Neural cell (in vitro differentiated cells): ENCODE measurements around the gene TDRD12.

Source experiments
- CTCF ChIP-seq: fragments of 450-650 bp; IDR thresholded peaks from 2 replicates; pipeline ENCODE4 v1.5.1; 2014; ENCODE audit warnings: antibody characterized with exemption, mild to moderate bottlenecking, moderate library complexity; ENCODE audit not compliant: poor library complexity, severe bottlenecking
- EP300 ChIP-seq: fragments of 450-650 bp; conservative IDR thresholded peaks from 2 replicates; pipeline ENCODE4 v1.6.1; 2014; ENCODE audit warnings: antibody characterized with exemption, mild to moderate bottlenecking, moderate library complexity; ENCODE audit not compliant: poor library complexity, severe bottlenecking
- EZH2 ChIP-seq: fragments of 200-600, 300-800 bp; shearing (Covaris generic), sonication (generic); IDR thresholded peaks from 2 replicates; pipeline ENCODE4 v1.6.1; 2014; ENCODE audit warnings: antibody characterized with exemption, low read length, borderline replicate concordance, mild to moderate bottlenecking; ENCODE audit not compliant: insufficient read depth, poor library complexity, severe bottlenecking
- MXI1 ChIP-seq: fragments of 450-650 bp; conservative IDR thresholded peaks from 2 replicates; pipeline ENCODE4 v1.6.1; 2014; ENCODE audit warnings: antibody characterized with exemption, mild to moderate bottlenecking; ENCODE audit not compliant: poor library complexity, severe bottlenecking
- POLR2AphosphoS5 ChIP-seq: IDR thresholded peaks from 2 replicates; pipeline ENCODE4 v1.6.1; 2012
- REST ChIP-seq: IDR thresholded peaks from 2 replicates; pipeline ENCODE4 v1.6.1; 2012; ENCODE audit warnings: borderline replicate concordance
- SMC3 ChIP-seq: fragments of 450-650 bp; conservative IDR thresholded peaks from 2 replicates; pipeline ENCODE4 v1.6.1; 2014; ENCODE audit warnings: antibody characterized with exemption, mild to moderate bottlenecking, moderate library complexity; ENCODE audit not compliant: poor library complexity
- TAF1 ChIP-seq: IDR thresholded peaks from 2 replicates; pipeline ENCODE4 v1.6.1; 2012; ENCODE audit warnings: low read depth

GRCh38 chr19:32872391-32872790, 152.8 kb downstream of the TDRD12 start:
- TF ChIP-seq CTCF (no peak), POLR2AphosphoS5 (no peak), EZH2 (no peak), MXI1 (no peak), TAF1 (no peak), REST (no peak), EP300 (no peak), SMC3 (no peak)
